SK-N-SH (cell line): ENCODE results near the gene STYXL1. TPM values are rescaled to one million over a fixed set of nuclear protein-coding genes. Genes with fewer than 3 reads are reported as not detected.

Experiments
- CTCF ChIA-PET: fragments of 300-600, 350-600 bp; formaldehyde crosslinking; extraction: SDS; loops from one replicate; lab custom pipeline; 2021; lab: Yijun Ruan, JAX
- POLR2A ChIA-PET: fragments of 350-600 bp; sonication (Branson Sonifier 250); formaldehyde crosslinking; extraction: SDS; loops from one replicate; lab custom pipeline; 2020; ENCODE audit warnings: antibody characterized with exemption, inconsistent platforms; lab: Yijun Ruan, JAX
- DNase-seq: peaks from one replicate; pipeline ENCODE4 v3.0.0; 2012
- H2AFZ ChIP-seq: fragments of 200-600 bp; sonication (generic); 2 replicates; pipeline ENCODE4 v1.8.1; 2016; ENCODE audit warnings: antibody characterized with exemption, mild to moderate bottlenecking, low read depth
- H3F3A ChIP-seq: fragments of 200-600 bp; sonication (generic); replicated peaks from 2 replicates; pipeline ENCODE3; 2016; ENCODE audit warnings: antibody characterized with exemption, mild to moderate bottlenecking; ENCODE audit not compliant: insufficient read depth
- H3K27ac ChIP-seq, 2 experiments: fragments of 200-500 bp in 1 of 2; fragments of 200-600 bp in 1 of 2; sonication (Bioruptor generic) in 1 of 2; sonication (generic), shearing (Covaris generic) in 1 of 2; 2 replicates each; pipeline versions ENCODE4 v1.5.1 to v1.6.1; 2014 to 2016; ENCODE audit warnings: low read depth in 2 of 2, inconsistent platforms in 1 of 2, low read length in 1 of 2, mild to moderate bottlenecking in 1 of 2, mixed read lengths in 1 of 2
- H3K27me3 ChIP-seq: fragments of 200-600 bp; sonication (generic), shearing (Covaris generic); 2 replicates; pipeline ENCODE4 v1.6.1; 2016; ENCODE audit warnings: mixed run types; ENCODE audit not compliant: insufficient read depth
- H3K36me3 ChIP-seq, 2 experiments: fragments of 200-500 bp in 1 of 2; fragments of 200-600 bp in 1 of 2; sonication (Bioruptor generic) in 1 of 2; sonication (generic) in 1 of 2; replicated peaks in 1 of 2; 2 replicates each; pipeline versions ENCODE3 to v1.5.1; 2014 to 2016; ENCODE audit warnings: low read length in 1 of 2, mild to moderate bottlenecking in 1 of 2; ENCODE audit not compliant: insufficient read depth in 2 of 2, control insufficient read depth in 1 of 2
- H3K4me1 ChIP-seq, 2 experiments: fragments of 200-500 bp in 1 of 2; fragments of 200-600 bp in 1 of 2; sonication (Bioruptor generic) in 1 of 2; sonication (generic), shearing (Covaris generic) in 1 of 2; 2 replicates each; pipeline versions ENCODE4 v1.5.1 to v1.6.1; 2014 to 2016; ENCODE audit warnings: low read depth in 1 of 2, low read length in 1 of 2, mixed run types in 1 of 2; ENCODE audit not compliant: insufficient read depth in 2 of 2, control insufficient read depth in 1 of 2
- H3K4me2 ChIP-seq: fragments of 200-600 bp; sonication (generic), shearing (Covaris generic); 2 replicates; pipeline ENCODE4 v1.6.1; 2017; ENCODE audit warnings: mixed run types
- H3K4me3 ChIP-seq, 2 experiments: fragments of 200-500 bp in 1 of 2; fragments of 200-600 bp in 1 of 2; sonication (Bioruptor generic) in 1 of 2; sonication (generic), shearing (Covaris generic) in 1 of 2; 2 replicates each; pipeline versions ENCODE4 v1.5.1 to v1.8.1; 2014 to 2016; ENCODE audit warnings: low read depth in 2 of 2, inconsistent platforms in 1 of 2, low read length in 1 of 2, mild to moderate bottlenecking in 1 of 2, mixed read lengths in 1 of 2, moderate library complexity in 1 of 2
- H3K79me2 ChIP-seq: fragments of 200-600 bp; sonication (generic); 2 replicates; pipeline ENCODE4 v1.8.1; 2017; ENCODE audit warnings: mild to moderate bottlenecking; ENCODE audit not compliant: insufficient read depth
- H3K9ac ChIP-seq: fragments of 200-600 bp; sonication (generic); 2 replicates; pipeline ENCODE4 v1.6.1; 2017; ENCODE audit warnings: mixed run types
- H3K9me2 ChIP-seq: fragments of 200-600 bp; sonication (generic); 2 replicates; pipeline ENCODE4 v1.6.1; 2017; ENCODE audit warnings: mixed run types
- H3K9me3 ChIP-seq: fragments of 200-600 bp; sonication (generic); 2 replicates; pipeline ENCODE4 v1.6.1; 2017; ENCODE audit warnings: mixed run types, mild to moderate bottlenecking, moderate library complexity
- H4K20me1 ChIP-seq: fragments of 200-600 bp; sonication (generic); 2 replicates; pipeline ENCODE4 v1.6.1; 2017; ENCODE audit warnings: mild to moderate bottlenecking, mixed run types; ENCODE audit not compliant: insufficient read depth
- CTCF ChIP-seq: fragments of 200-600 bp; sonication (generic); IDR thresholded peaks from 2 replicates; pipeline ENCODE4 v1.6.1; 2017; ENCODE audit warnings: antibody characterized with exemption, mild to moderate bottlenecking, moderate library complexity
- FOXM1 ChIP-seq: IDR thresholded peaks from 2 replicates; pipeline ENCODE4 v1.4.0; 2012; ENCODE audit warnings: low read depth, mild to moderate bottlenecking
- GABPA ChIP-seq: IDR thresholded peaks from 2 replicates; pipeline ENCODE4 v1.4.0; 2012; ENCODE audit warnings: low read depth, mild to moderate bottlenecking
- MXI1 ChIP-seq: IDR thresholded peaks from 2 replicates; pipeline ENCODE4 v1.6.1; 2012; ENCODE audit warnings: mild to moderate bottlenecking, low read depth, low read length, improper control_type of control experiment
- NRF1 ChIP-seq: IDR thresholded peaks from 2 replicates; pipeline ENCODE4 v1.6.1; 2012; ENCODE audit warnings: low read depth, mild to moderate bottlenecking, low read length
- RAD21 ChIP-seq: IDR thresholded peaks from 2 replicates; pipeline ENCODE4 v1.6.1; 2012; ENCODE audit warnings: mild to moderate bottlenecking, low read length
- RCOR1 ChIP-seq: fragments of 150-350 bp; IDR thresholded peaks from 2 replicates; pipeline ENCODE4 v1.6.1; 2017; ENCODE audit warnings: antibody characterized with exemption, low read length
- WGBS: methylation state at CpG from one replicate; pipeline ENCODE4 v1.1.6; 2017; ENCODE audit warnings: low lambda C conversion rate; 5-methylcytosine and 5-hydroxymethylcytosine counted together
- polyA plus RNA-seq, 3 experiments: library from polyadenylated mRNA; depleted of rRNA; stranded (reverse); fragments of >200 nt; gene quantifications; 2 replicates each; pipeline ENCODE4 v1.2.3, GENCODE V29; 2012

STYXL1 gene
- polyA plus RNA-seq, 1 of the 3 experiments (the other 2 are of a cell fraction): 86.6 TPM

- H2AFZ ChIP-seq: peak overlapping the region; percentile 92
- WGBS: 2% methylated on average over 15 of the region's 21 CpGs
- peak overlapping the region; percentile 97 for H3K9ac ChIP-seq
- no peaks in the 10 kb centered on the region for H3K27me3 ChIP-seq
- peaks cover 14% of the 10 kb centered on the region for H4K20me1 ChIP-seq
- ChIA-PET POLR2A (interaction anchor here (0.6 to 1.6 kb wide), 20 partner anchors 9 to 1964 kb away, joined by 3 to 10 read pairs (median 4); partner anchors contain the start of genes POR, RHBDD2 and TMEM120A), CTCF (interaction anchor here (0.6 to 2.0 kb wide), 12 partner anchors 9 to 271 kb away, joined by 3 to 10 read pairs (median 3); no protein-coding TSS in a partner anchor)
- H3K4me3 ChIP-seq: peak overlapping the region; percentile 73 to 97
- H3K4me2 ChIP-seq: peak overlapping the region; percentile 97
- no peaks in the 10 kb centered on the region for H3K9me2 ChIP-seq
- H3K4me1 ChIP-seq: peaks cover 0 to 9% of the 10 kb centered on the region in 2 experiments; a peak in 2 of 4 replicates
- peaks cover 4 to 6% of the 10 kb centered on the region in 2 experiments for H3K36me3 ChIP-seq
- peaks cover 89% of the 10 kb centered on the region for H3K79me2 ChIP-seq
- H3K27ac ChIP-seq: peak overlapping the region; percentile 81 to 86
- no peaks in the 10 kb centered on the region for H3K9me3 ChIP-seq
- no peak for DNase-seq
- H3F3A ChIP-seq: peaks cover 6% of the 10 kb centered on the region
- no peak for TF ChIP-seq CTCF
- no peak for TF ChIP-seq NRF1
Measured at GRCh38 chr7:76047305-76047810, 442 bp downstream of the STYXL1 start.

GRCh38 chr7:76044375-76044865, 3.4 kb downstream of the STYXL1 start:
- TF ChIP-seq GABPA (no peak), FOXM1 (no peak), RCOR1 (no peak)
- ChIA-PET POLR2A (no interaction called here), CTCF (interaction anchor here (1.5 to 1.6 kb wide), 2 partner anchors 10 to 178 kb away, joined by 5 to 6 read pairs; no protein-coding TSS in a partner anchor)
- H3K9me2 ChIP-seq: no peaks in the 10 kb centered on the region
- H3F3A ChIP-seq: peaks cover 6% of the 10 kb centered on the region
- H3K4me1 ChIP-seq: peaks cover 0 to 19% of the 10 kb centered on the region in 2 experiments; a peak in 2 of 4 replicates
- peaks cover 66% of the 10 kb centered on the region for H3K79me2 ChIP-seq
- H3K36me3 ChIP-seq: no peaks in the 10 kb centered on the region
- 92% methylated on average over 7 of the region's 7 CpGs for WGBS
- no peaks in the 10 kb centered on the region for H3K9me3 ChIP-seq
- H3K27me3 ChIP-seq: no peaks in the 10 kb centered on the region
- H3K9ac ChIP-seq: no peak overlapping the region
- no peak overlapping the region for H3K4me2 ChIP-seq
- no peak overlapping the region for H2AFZ ChIP-seq
- no peak overlapping the region for H3K27ac ChIP-seq
- no peak overlapping the region for H3K4me3 ChIP-seq
- no peak for DNase-seq
- H4K20me1 ChIP-seq: peaks cover 7% of the 10 kb centered on the region; the same call in 1 of the 2 replicates

GRCh38 chr7:76040126-76040525, 7.7 kb downstream of the STYXL1 start:
- no peak for DNase-seq
- H3K4me3 ChIP-seq: no peak overlapping the region
- H3K36me3 ChIP-seq: no peaks in the 10 kb centered on the region
- WGBS: 86% methylated on average over 6 of the region's 6 CpGs
- H3K27ac ChIP-seq: peak overlapping the region in 1 of 2 experiments; percentile 61; a peak in 1 of 4 replicates
- POLR2A ChIA-PET: interaction anchor here (0.7 kb wide), 1 partner anchor 20 kb away, joined by 4 read pairs; no protein-coding TSS in a partner anchor
- H4K20me1 ChIP-seq: peaks cover 5% of the 10 kb centered on the region; the same call in 1 of the 2 replicates
- H3K79me2 ChIP-seq: peaks cover 24% of the 10 kb centered on the region
- H3K4me1 ChIP-seq: peaks cover 0 to 12% of the 10 kb centered on the region in 2 experiments; a peak in 1 of 4 replicates
- H3F3A ChIP-seq: no peaks in the 10 kb centered on the region
- no peaks in the 10 kb centered on the region for H3K9me3 ChIP-seq
- no peaks in the 10 kb centered on the region for H3K9me2 ChIP-seq
- no peaks in the 10 kb centered on the region for H3K27me3 ChIP-seq
- H3K4me2 ChIP-seq: no peak overlapping the region
- no peak overlapping the region for H3K9ac ChIP-seq
- H2AFZ ChIP-seq: no peak overlapping the region
- CTCF ChIA-PET: interaction anchor here (0.7 to 7.4 kb wide), 3 partner anchors 20 to 173 kb away, joined by 3 to 36 read pairs (median 8); no protein-coding TSS in a partner anchor
- TF ChIP-seq MXI1 (no peak), RAD21 (no peak)
